GM19324 (cell line): Measurements from ENCODE around the gene PLA2G6.
"Not testable (repeated sequence)": the region's sequence is repeated elsewhere in the genome, so short reads cannot be mapped to it uniquely, and the experiment has no call there.

Source experiments
- ATAC-seq: cut with Tn5 transposase; IDR thresholded peaks from one replicate; pipeline ENCODE4 v1.9.1; 2021; ENCODE audit warnings: mild to moderate bottlenecking, moderate library complexity; ENCODE audit not compliant: unreplicated experiment, low FRiP score

Gene PLA2G6

GRCh38 chr22:38193580-38193979 lies 11.9 kb upstream of the PLA2G6 start:
- no peak for ATAC-seq

DNA sequence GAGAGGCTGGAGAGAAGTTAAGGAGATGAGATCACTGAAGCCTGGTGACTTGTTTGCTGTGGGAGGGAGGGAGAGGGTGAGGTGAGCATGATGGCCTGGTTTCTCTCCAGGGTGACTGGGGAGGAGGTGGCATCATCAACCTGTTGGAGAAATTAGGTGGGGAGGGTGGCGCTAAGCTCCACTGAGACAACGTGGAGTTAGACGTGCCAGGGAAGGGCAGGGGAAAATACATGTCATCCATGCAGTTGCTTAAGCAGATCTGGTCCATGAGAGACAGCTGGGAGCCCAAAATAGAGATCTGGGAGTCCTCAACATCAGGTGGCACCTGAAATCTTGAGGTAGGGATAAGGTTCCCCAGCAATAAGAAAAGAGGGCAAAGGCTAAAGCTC lies 10.8 kb upstream of the PLA2G6 start:
- no peak for ATAC-seq

- no peak for ATAC-seq
Measured at GRCh38 chr22:38191731-38192474, 10.3 kb upstream of the PLA2G6 start.

DNA sequence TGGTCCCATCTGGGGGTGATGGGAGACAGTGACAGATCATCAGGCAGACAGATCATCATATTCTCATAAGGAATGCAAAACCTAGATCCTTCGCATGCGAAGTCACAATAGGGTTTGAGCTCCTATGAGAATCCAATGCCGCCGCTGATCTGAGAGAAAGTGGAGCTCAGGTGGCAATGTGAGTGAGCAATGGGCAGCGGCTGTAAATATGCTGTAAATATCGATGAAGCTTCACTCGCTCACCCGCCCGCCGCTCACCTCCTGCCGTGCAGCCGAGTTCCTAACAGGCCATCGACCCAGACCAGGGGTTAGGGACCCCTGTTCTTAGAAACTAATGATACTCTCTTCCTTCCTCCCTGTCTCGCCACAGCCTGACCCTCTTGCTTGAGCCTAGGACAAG lies 9.4 kb upstream of the PLA2G6 start:
- no peak for ATAC-seq

- no peak for ATAC-seq
Measured at GRCh38 chr22:38190581-38190980, 9.0 kb upstream of the PLA2G6 start.

GRCh38 chr22:38189104-38189503 lies 7.5 kb upstream of the PLA2G6 start:
- no peak for ATAC-seq

DNA sequence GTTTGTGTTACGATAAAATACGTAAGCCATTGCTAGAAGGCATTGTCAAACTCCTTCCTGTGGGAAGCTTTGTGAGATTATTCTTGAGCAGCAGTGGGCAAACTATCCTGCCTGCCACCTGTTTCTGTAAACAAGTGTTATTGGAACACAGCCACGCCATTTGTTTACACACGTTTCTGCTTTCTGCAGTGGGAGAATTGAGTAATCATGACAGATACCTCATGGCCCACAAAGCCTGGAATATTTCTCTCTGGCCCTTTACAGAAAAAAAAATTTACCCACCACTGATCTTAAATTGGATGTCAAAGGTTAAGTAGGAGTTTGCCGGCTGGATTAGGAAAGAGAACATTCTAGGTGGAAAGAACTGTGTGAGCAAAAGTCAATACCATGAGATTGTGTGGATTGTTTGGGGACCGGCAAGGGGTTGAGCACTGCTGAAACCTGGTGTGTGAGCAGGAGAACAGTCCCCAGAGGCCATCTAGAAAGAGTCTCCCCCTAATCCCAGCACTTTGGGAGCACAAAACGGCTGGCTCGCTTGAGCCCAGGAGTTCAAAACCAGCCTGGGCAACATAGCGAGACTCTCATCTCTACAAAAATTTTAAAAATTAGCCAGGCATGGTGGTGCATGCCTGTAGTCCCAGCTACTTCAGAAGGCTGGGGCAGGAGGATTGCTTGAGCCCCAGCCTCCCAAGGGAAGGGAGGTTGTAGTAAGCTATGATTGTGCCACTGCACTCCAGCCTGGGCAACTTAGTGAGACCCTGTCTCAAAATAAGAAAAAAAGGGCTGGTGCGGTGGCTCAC lies 6.0 kb upstream of the PLA2G6 start:
- no peak for ATAC-seq

DNA sequence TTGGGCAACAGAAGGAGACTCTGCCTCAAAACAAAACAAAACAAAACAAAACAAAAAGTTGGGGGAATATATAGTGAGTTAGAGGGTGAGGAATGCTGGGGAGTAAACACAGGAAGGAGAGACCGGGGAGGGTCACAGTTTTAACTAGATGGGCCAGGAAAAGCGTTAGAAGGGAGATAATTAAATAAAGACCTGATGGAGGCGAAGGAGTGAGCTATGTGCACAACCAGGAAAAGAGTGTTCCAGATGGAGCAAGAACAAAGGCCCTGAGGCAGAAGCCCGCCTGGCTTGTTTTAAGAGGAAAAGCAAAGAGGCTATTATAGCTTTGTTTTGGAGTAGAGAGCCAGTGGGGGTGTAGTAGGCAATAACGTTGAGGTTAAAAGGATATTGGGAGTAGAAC lies 4.8 kb upstream of the PLA2G6 start:
- ATAC-seq, result no peak

GRCh38 chr22:38184788-38185187 lies 3.2 kb upstream of the PLA2G6 start:
- no peak for ATAC-seq

GRCh38 chr22:38180841-38181452 lies 683 bp downstream of the PLA2G6 start:
- no peak for ATAC-seq

DNA sequence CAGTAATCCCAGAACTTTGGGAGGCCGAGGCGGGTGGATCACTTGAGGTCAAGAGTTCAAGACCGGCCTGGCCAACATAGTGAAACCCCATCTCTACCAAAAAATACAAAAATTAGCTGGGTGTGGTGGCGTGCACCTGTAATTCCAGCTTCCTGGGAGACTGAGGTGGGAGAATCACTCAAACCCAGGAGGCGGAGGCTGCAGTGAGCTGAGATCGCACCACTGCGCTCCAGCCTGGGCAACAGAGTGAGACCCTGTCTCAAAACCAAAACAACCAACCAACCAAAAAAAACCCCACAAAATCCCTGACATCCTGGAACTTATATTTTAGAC lies 3.1 kb downstream of the PLA2G6 start:
- ATAC-seq, result not testable (repeated sequence)

GRCh38 chr22:38177926-38178604 lies 3.6 kb downstream of the PLA2G6 start:
- ATAC-seq, result no peak

- ATAC-seq, result not testable (repeated sequence)
Measured at GRCh38 chr22:38177571-38177925, 4.1 kb downstream of the PLA2G6 start.

GRCh38 chr22:38177044-38177443 lies 4.6 kb downstream of the PLA2G6 start:
- no peak for ATAC-seq

DNA sequence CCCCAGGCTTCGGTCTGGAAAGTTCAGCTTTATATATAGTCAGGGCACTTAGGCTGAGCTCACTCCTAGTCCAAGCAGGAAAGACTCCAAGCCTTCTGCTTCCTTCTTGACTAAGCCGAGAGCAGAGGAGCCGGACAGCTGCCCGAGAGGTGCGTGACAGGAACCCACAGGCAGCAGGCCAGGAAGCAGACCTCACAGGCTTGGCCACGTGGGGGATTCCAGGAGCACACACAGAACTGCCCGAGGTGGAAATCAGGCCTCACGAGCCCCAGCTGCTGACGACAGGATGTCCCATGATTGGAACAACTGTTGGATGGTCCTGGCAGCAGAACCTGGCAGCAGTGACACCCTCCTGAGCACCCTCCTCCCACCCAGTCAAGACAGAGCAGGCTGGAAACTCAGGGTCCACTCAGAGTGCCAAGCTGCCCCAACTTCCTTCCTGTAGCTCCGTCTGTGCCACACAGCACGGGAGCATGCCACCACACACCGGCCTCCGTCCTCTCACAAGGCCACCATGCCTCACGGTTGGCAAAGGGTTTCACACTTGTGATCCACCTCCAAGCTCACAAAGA lies 5.4 kb downstream of the PLA2G6 start:
- no peak for ATAC-seq

GRCh38 chr22:38175206-38176118 lies 6.2 kb downstream of the PLA2G6 start:
- ATAC-seq, result no peak

GRCh38 chr22:38174626-38175025 lies 7.0 kb downstream of the PLA2G6 start:
- ATAC-seq, result no peak

DNA sequence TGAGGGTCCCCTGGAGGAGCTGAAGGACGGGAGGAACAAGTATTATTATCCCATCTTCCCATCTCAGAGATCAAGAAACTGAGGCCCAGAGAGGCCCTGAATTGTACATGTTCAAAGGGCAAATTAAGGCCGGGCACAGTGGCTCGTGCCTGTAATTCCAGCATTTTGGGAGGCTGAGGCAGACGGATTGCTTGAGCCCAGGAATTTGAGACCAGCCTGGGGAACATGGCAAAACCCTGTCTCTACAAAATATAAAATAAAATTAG lies 8.1 kb downstream of the PLA2G6 start:
- ATAC-seq, result no peak

GRCh38 chr22:38172832-38173640 lies 8.6 kb downstream of the PLA2G6 start:
- ATAC-seq, result no peak
